Head of caudate nucleus (tissue), 42 donors: ENCODE data around the gene OR2J3.
"Not testable (repeated sequence)": the region's sequence is repeated elsewhere in the genome, so short reads cannot be mapped to it uniquely, and the experiment has no call there.

ENCODE experiments used
- DNase-seq, 42 donors: peaks; one replicate each; pipeline versions ENCODE4 v3.0.0 to v3.0.0-alpha.2; 2020 to 2021; ENCODE audit warnings: mixed read lengths in 7 of 42
- intact Hi-C: fragments of 100-400 bp; cut with DNase I; formaldehyde crosslinking; loops from one replicate; pipeline ENCODE4 v1.15.0; 2022

The OR2J3 gene

GRCh38 chr6:29107758-29108157, at the start of gene OR2J3:
OR2J3 (plus strand) TSS chr6:29108058; CDS start chr6:29111891, 3,833 bp downstream.
- intact Hi-C loops = no loop called here
- no peak for DNase-seq

GRCh38 chr6:29071831-29072723, 35.8 kb upstream of the OR2J3 start:
- intact Hi-C loops = no loop called here
- no peak for DNase-seq

GRCh38 chr6:29079203-29079602, 28.7 kb upstream of the OR2J3 start:
- intact Hi-C loops = no loop called here
- DNase-seq = no peak

GRCh38 chr6:29081312-29081711, 26.5 kb upstream of the OR2J3 start:
- DNase-seq = no peak
- intact Hi-C loops = no loop called here

GRCh38 chr6:29082457-29082856, 25.4 kb upstream of the OR2J3 start:
- no peak for DNase-seq
- intact Hi-C loops = no loop called here

- intact Hi-C loops = no loop called here
- DNase-seq = no peak
Measured at GRCh38 chr6:29087213-29087612, 20.6 kb upstream of the OR2J3 start, which contains the start of gene OR2B3. OR2B3 (minus strand) TSS chr6:29087313; CDS start chr6:29087248, 65 bp downstream.

GRCh38 chr6:29092957-29093356, 14.9 kb upstream of the OR2J3 start:
- intact Hi-C loops = no loop called here
- no peak for DNase-seq

GRCh38 chr6:29097803-29098202, 10.1 kb upstream of the OR2J3 start:
- no peak for DNase-seq
- intact Hi-C loops = no loop called here

GRCh38 chr6:29099190-29099589, 8.7 kb upstream of the OR2J3 start, which contains the start of gene OR2J1:
OR2J1 (plus strand) TSS chr6:29099490; CDS start chr6:29100943, 1,453 bp downstream.
- intact Hi-C loops = no loop called here
- no peak for DNase-seq

- intact Hi-C loops = no loop called here
Measured at GRCh38 chr6:29112135-29112534, 4.3 kb downstream of the OR2J3 start.

GRCh38 chr6:29114964-29115363, 7.1 kb downstream of the OR2J3 start:
- intact Hi-C loops, DNase-seq: not testable (repeated sequence)

More at GRCh38 chr6:29112135-29112534, 4.3 kb downstream of the OR2J3 start:
- DNase-seq = no peak

GRCh38 chr6:29129326-29130012, 21.6 kb downstream of the OR2J3 start:
- DNase-seq = peak in 1 of 42 donors; percentile 26

GRCh38 chr6:29130644-29131043, 22.8 kb downstream of the OR2J3 start:
- DNase-seq = peak in 1 of 42 donors; percentile 24
- intact Hi-C loops = no loop called here

More at GRCh38 chr6:29129326-29130012, 21.6 kb downstream of the OR2J3 start:
- intact Hi-C loops = no loop called here

GRCh38 chr6:29131691-29132090, 23.8 kb downstream of the OR2J3 start:
- no peak for DNase-seq
- intact Hi-C loops = no loop called here

GRCh38 chr6:29137724-29138123, 29.9 kb downstream of the OR2J3 start:
- no peak for DNase-seq
- intact Hi-C loops = no loop called here

- intact Hi-C loops = no loop called here
- DNase-seq = no peak
Measured at GRCh38 chr6:29141606-29142005, 33.7 kb downstream of the OR2J3 start.

- intact Hi-C loops = no loop called here
- DNase-seq = no peak
Measured at GRCh38 chr6:29142309-29142708, 34.5 kb downstream of the OR2J3 start.

- intact Hi-C loops = no loop called here
- DNase-seq = no peak
Measured at GRCh38 chr6:29146179-29146578, 38.3 kb downstream of the OR2J3 start.

GRCh38 chr6:29147074-29147473, 39.2 kb downstream of the OR2J3 start:
- no peak for DNase-seq
- intact Hi-C loops = no loop called here

GRCh38 chr6:29149444-29149843, 41.6 kb downstream of the OR2J3 start:
- intact Hi-C loops, DNase-seq: not testable (repeated sequence)
